ENCODE data around the gene FHIP2A.
"Not testable (repeated sequence)": the region's sequence is repeated elsewhere in the genome, so short reads cannot be mapped to it uniquely, and the experiment has no call there.

Gene FHIP2A

GRCh38 chr10:114821293-114821914 lies at the start of gene FHIP2A:
Gene FHIP2A (plus strand): TSS chr10:114821780. CDS start chr10:114822079, 299 bp downstream.
- peak; percentile 87 for TF ChIP-seq CTCF (IDR thresholded peaks at IDR 0.05; ENCODE audit: extremely low read depth, insufficient read depth, missing control alignments)
- in situ Hi-C loops (cut with MboI; ENCODE audit: low pct_unique_long_range_greater_than_20kb, low sequenced_read_pairs, unreplicated experiment), result no loop called here
- peak; percentile 91 for DNase-seq (ENCODE audit: low spot score)

- TF ChIP-seq CTCF (IDR thresholded peaks at IDR 0.05; ENCODE audit: extremely low read depth, insufficient read depth, missing control alignments), result no peak
- in situ Hi-C loops (cut with MboI; ENCODE audit: low pct_unique_long_range_greater_than_20kb, low sequenced_read_pairs, unreplicated experiment), result no loop called here
- no peak for DNase-seq (ENCODE audit: low spot score)
Observed at GRCh38 chr10:114772496-114773196, 48.9 kb upstream of the FHIP2A start.

- no peak for TF ChIP-seq CTCF (IDR thresholded peaks at IDR 0.05; ENCODE audit: extremely low read depth, insufficient read depth, missing control alignments)
- DNase-seq (ENCODE audit: low spot score), result no peak
- in situ Hi-C loops (cut with MboI; ENCODE audit: low pct_unique_long_range_greater_than_20kb, low sequenced_read_pairs, unreplicated experiment), result no loop called here
Observed at GRCh38 chr10:114773197-114773532, 48.4 kb upstream of the FHIP2A start.

- in situ Hi-C loops (cut with MboI; ENCODE audit: low pct_unique_long_range_greater_than_20kb, low sequenced_read_pairs, unreplicated experiment); DNase-seq (ENCODE audit: low spot score): not testable (repeated sequence)
Observed at GRCh38 chr10:114775082-114775481, 46.5 kb upstream of the FHIP2A start.

- in situ Hi-C loops (cut with MboI; ENCODE audit: low pct_unique_long_range_greater_than_20kb, low sequenced_read_pairs, unreplicated experiment), result no loop called here
- no peak for DNase-seq (ENCODE audit: low spot score)
- no peak for TF ChIP-seq CTCF (IDR thresholded peaks at IDR 0.05; ENCODE audit: extremely low read depth, insufficient read depth, missing control alignments)
Observed at GRCh38 chr10:114777415-114777814, 44.2 kb upstream of the FHIP2A start.

- no peak for TF ChIP-seq CTCF (IDR thresholded peaks at IDR 0.05; ENCODE audit: extremely low read depth, insufficient read depth, missing control alignments)
- in situ Hi-C loops (cut with MboI; ENCODE audit: low pct_unique_long_range_greater_than_20kb, low sequenced_read_pairs, unreplicated experiment), result no loop called here
- DNase-seq (ENCODE audit: low spot score), result no peak
Observed at GRCh38 chr10:114779803-114780576, 41.6 kb upstream of the FHIP2A start.
